EL (cell line): Measurements from ENCODE around the gene ZBTB46.
"Not testable (repeated sequence)": the region's sequence is repeated elsewhere in the genome, so short reads cannot be mapped to it uniquely, and the experiment has no call there.

Source experiments
- DNase-seq: peaks from one replicate; pipeline ENCODE4 v3.0.0-alpha.2; 2016

ZBTB46 gene

DNA sequence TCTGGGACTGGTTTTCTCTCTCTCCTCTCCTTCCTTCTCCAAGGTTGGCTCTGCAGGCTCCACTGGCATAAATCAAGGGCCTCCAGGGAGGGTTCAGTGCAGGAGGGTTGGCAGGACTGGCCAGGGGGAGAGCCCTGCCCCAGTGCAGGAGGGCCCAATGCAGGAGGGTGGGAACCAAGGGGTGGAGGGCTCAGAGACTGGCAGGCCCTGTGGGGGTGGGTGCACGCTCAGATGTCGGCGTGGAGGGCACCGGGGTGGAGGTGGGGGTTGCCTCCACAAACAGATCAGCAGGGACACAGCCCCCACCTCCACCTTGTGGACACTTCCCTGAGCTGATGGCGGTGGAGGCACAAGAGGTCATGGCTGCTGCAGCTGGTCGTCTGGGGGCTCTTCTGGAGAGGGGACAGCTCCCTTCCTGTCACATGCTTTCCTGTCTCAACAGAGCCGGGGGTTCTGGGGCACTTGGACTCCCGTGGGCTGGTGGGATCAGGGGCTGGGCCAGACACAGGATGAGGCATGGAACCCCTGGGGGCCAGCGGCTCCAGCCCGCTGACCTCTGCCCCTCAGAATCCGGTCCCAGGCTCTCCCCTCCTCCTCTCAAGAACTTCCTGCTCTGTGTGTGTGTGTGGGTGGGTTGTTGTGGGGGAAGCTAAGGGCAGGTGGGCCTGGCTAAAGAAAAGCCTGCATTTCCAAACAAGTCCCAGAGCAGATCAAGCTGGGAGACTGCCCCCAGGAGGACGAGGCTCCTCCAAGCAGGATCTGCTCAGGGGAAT is 27.5 kb upstream of the ZBTB46 start:
- DNase-seq, result peak; percentile 24

DNA sequence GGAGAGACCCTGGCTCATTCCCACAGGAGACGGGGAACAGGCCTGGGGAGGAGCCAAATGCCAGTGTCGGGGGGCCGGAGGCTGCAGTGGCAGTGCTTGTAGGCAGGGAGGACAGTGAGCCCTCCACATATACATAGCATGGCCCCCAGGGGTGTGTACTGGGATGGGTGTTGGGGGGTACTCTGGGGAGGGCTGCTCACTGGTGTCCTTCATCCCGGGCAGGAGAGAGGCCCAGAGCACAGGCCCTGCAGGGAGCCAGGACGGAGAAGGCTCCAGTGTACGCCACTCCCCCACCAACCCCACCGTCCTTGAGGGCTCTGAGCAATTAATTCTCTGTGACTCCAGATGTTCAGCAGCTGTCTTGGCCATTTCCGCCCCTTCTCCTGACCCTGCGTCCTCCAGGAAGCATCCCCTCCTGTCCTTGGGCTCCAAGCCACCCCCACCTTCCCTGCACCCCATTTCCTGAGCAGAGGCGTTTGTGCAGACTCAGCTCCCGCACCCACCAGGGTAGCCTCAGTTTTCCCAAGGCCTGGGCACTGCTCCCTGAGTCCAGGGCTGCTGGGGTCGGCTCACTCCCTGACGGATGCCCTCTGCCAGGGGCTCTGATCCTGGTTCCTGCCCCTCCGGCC is 26.8 kb upstream of the ZBTB46 start:
- DNase-seq, result no peak

GRCh38 chr20:63856098-63856511 is 25.0 kb upstream of the ZBTB46 start:
- DNase-seq, result no peak

- peak; percentile 31 for DNase-seq
These were observed 24.5 kb upstream of the ZBTB46 start for GRCh38 chr20:63855363-63856097.

DNA sequence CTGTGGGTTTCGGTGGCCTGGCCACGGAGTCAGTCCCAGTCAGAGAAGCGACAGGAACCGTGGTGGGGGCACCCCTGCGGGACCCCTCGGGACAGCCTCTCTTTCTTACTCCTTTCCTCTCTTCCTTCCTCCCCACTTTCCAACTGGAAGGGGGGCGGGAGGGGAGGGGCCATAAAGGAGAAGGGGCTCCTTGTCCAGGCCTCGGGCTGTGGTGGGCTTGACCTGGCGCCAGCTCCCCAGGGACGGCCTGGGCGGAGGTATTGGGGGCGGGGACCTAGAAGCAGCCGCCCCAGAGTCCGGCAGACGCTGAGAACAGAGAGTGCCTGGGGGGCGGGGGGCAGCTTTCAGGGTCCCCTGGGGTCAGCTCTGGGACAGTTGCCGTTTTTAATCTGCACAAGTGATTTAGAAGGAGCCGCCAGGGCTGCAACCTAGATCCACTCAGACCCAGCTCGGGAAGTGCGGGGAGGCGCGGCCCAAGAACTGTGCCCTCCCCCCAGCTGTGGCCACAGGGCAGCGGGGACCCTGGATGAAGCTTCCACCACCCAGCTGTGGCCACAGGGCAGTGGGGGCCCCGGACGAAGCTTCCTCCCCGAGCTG is 23.8 kb upstream of the ZBTB46 start:
- no peak for DNase-seq

- DNase-seq, result no peak
These were observed 23.2 kb upstream of the ZBTB46 start for GRCh38 chr20:63854069-63854765.

DNA sequence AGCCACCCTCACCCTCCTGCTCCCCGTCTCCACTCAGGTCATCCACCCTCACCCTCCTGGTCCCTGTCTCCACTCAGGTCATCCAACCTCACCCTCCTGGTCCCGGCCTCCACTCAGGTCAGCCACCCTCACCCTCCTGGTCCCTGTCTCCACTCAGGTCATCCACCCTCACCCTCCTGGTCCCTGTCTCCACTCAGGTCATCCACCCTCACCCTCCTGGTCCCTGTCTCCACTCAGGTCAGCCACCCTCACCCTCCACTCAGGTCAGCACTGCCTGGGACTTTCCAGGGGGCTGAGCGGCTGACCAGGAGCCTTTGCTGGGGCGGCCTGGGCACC is 22.6 kb upstream of the ZBTB46 start:
- DNase-seq, result not testable (repeated sequence)

- DNase-seq, result not testable (repeated sequence)
These were observed 20.5 kb upstream of the ZBTB46 start for GRCh38 chr20:63851548-63851943.

GRCh38 chr20:63850689-63851547 is 19.9 kb upstream of the ZBTB46 start:
- no peak for DNase-seq

DNA sequence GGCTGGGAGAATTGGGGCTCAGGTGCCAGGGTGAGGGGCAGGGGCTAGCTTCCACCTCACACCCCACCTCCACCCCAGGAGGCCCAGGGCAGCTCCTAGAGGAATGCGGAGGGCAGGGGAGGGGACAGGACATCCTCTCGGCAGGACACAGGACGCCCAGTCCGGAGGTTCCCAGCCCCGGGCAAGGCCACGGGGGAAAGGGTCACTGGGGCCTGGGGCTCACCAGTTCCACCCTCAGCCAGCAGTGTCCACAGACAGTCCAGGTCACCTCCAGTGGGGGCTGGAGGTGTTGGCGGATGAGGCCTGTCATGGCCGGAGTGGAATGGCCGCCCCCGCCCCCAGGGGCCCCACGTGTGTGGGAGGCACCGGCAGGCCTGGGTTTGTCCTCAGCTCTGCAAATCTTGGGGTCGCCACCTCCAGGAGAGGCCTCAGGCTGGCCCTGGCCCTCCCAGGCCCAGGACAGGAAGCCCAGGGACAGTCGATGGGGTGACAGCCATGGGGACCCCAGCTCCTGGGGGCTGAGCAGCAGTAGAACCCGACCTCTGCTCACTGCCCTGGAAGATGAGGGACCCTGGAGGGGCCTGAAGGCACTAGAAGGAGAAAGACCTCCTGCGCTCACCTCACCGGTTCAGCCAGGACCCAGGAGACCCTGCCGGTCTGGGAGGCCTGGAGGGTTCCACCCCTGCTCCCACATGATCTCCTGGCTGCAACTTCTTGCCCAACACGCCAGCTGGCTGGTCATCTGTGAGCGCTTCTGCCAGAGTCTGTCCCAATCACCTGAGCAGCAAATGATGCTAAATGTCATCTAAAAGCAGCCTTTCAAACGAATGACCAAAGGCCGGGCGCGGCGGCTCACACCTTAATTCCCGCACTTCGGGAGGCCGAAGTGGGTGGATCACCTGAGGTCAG is 17.2 kb upstream of the ZBTB46 start:
- no peak for DNase-seq

- no peak for DNase-seq
These were observed 16.4 kb upstream of the ZBTB46 start for GRCh38 chr20:63847237-63848002.

GRCh38 chr20:63846888-63847236 is 15.8 kb upstream of the ZBTB46 start:
- no peak for DNase-seq

GRCh38 chr20:63846128-63846771 is 15.2 kb upstream of the ZBTB46 start:
- peak; percentile 54 for DNase-seq

DNA sequence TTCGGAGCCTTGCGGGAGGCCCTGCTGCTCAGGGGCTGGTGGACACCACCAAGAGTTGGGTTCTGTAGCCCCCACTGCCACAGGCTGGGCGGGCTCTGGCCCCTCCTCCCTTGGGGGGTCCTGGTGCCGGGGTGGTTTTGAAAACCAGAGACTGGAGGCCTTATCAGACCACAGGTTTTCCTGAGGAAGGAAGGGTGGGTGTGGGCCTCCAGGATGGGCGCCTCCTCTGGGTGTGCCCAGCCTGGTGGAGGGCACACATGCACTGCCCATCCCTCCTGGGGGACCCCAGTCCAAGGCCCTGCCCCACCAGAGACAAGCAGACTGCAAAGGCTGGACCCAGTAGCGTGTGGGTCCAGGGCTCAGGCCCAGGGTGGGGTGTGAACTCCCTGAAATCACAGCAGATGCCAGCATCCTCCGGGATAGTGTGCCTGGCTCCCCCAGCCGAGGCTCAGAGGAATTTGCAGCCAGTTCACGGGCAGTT is 13.5 kb upstream of the ZBTB46 start:
- DNase-seq, result no peak

DNA sequence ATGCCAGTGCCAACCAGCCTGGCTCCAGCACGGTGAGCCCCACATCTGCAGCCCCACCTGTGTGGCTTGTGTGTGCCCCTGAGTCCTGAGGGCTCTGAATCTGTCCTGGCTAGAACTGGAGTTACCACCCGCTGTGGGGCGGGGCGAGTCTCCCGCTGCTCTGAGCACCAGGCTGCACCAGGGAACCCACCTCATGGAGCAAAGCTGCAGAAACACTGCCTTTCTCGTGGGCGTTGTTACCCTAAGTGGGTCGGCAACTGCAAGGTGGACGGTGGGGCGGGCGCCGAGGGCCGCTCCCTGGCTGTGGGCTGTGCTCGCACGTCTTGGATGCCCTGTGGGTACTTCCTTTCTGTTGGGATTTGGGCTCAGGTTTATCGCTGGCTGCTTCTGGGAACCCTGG is 12.7 kb upstream of the ZBTB46 start:
- DNase-seq, result no peak

- no peak for DNase-seq
These were observed 12.2 kb upstream of the ZBTB46 start for GRCh38 chr20:63843222-63843621.

- DNase-seq, result no peak
These were observed 11.2 kb upstream of the ZBTB46 start for GRCh38 chr20:63842258-63842657.

DNA sequence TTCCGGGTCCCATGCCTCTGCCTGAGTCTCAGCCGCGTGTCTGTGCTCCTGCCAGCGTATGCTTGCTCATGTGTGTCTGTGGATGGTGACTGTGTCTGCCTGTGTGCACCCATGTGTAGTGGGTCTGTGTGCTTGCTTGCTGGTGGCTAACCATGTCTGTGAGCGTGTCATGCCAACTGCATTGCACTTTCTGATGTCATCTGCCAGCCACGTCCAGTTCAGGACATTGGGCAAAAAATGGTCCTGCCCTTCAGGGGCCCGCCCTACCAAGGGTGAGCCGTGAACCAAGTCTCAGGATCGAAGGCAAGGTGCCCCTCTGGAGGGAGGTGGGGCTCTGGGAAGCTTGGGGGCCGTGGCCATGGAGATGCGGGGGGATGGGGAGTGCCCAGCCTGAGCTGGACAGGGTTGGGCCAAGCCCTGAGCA is 9.4 kb upstream of the ZBTB46 start:
- no peak for DNase-seq

DNA sequence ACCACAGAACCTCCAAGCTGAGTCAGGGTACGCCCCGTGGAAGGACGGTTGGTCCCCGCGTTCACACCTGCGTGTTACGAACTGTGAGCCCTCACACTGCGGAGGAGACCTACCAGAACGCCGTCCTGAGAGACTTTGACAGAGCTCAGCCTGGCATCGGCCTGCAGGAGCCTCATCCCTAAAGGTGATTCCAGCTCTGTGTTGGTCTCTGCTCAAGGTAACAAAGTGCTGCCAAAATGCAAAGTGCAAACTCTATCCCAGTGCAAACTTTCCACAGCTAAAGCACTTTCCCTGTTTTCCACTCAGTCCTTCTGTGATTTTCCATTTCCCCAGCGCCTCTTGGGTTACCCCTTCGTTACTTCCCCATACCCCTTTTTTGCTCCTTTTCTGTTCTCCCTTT is 8.6 kb upstream of the ZBTB46 start:
- no peak for DNase-seq

GRCh38 chr20:63837479-63837878 is 6.4 kb upstream of the ZBTB46 start:
- DNase-seq, result no peak
